Neuron (in vitro differentiated cells): ENCODE data around the gene PHYHIPL.
A peak's percentile ranks its signal among the peaks of the same experiment; 100 is the strongest.

Experiments used
- H2AFZ ChIP-seq: one replicate; pipeline ENCODE4 v1.6.1; 2013; ENCODE audit warnings: low read depth, mild to moderate bottlenecking, inconsistent platforms, low read length, moderate library complexity
- H3K27me3 ChIP-seq: one replicate; pipeline ENCODE4 v1.6.1; 2013; ENCODE audit warnings: low read length; ENCODE audit not compliant: insufficient read depth
- H3K36me3 ChIP-seq: one replicate; pipeline ENCODE4 v1.6.1; 2013; ENCODE audit warnings: low read length; ENCODE audit not compliant: insufficient read depth
- H3K4me1 ChIP-seq: one replicate; pipeline ENCODE4 v1.6.1; 2013; ENCODE audit warnings: low read length; ENCODE audit not compliant: insufficient read depth
- H3K4me3 ChIP-seq: 2 replicates; pipeline ENCODE4 v1.5.1; 2013; ENCODE audit warnings: mild to moderate bottlenecking, low read length, moderate library complexity
- H3K9me3 ChIP-seq: one replicate; pipeline ENCODE4 v1.6.1; 2013; ENCODE audit warnings: low read length

The PHYHIPL gene

GRCh38 chr10:59172567-59172966 lies 3.9 kb upstream of the PHYHIPL start:
- H3K4me3 ChIP-seq = no peak overlapping the region
- peaks cover 7% of the 10 kb centered on the region for H3K4me1 ChIP-seq
- no peaks in the 10 kb centered on the region for H3K36me3 ChIP-seq
- no peaks in the 10 kb centered on the region for H3K27me3 ChIP-seq
- no peak overlapping the region for H2AFZ ChIP-seq
- H3K9me3 ChIP-seq = no peaks in the 10 kb centered on the region

- Histone ChIP-seq H3K4me1 (peaks cover 10% of the 10 kb centered on the region), H3K9me3 (no peaks in the 10 kb centered on the region), H3K27me3 (no peaks in the 10 kb centered on the region), H3K4me3 (no peak overlapping the region), H3K36me3 (no peaks in the 10 kb centered on the region), H2AFZ (no peak overlapping the region)
Measured at GRCh38 chr10:59173414-59173813, 3.0 kb upstream of the PHYHIPL start.

- peak overlapping the region; percentile 89 for H3K4me3 ChIP-seq
- no peaks in the 10 kb centered on the region for H3K36me3 ChIP-seq
- H3K4me1 ChIP-seq = peaks cover 10% of the 10 kb centered on the region
- no peaks in the 10 kb centered on the region for H3K9me3 ChIP-seq
- H3K27me3 ChIP-seq = no peaks in the 10 kb centered on the region
- peak overlapping the region; percentile 40 for H2AFZ ChIP-seq
Measured at GRCh38 chr10:59175538-59176240, 754 bp upstream of the PHYHIPL start.

GRCh38 chr10:59177031-59177797 lies 771 bp downstream of the PHYHIPL start:
- Histone ChIP-seq H3K4me3 (peak overlapping the region; percentile 89), H3K9me3 (no peaks in the 10 kb centered on the region), H3K4me1 (peaks cover 10% of the 10 kb centered on the region), H3K36me3 (no peaks in the 10 kb centered on the region), H2AFZ (peak overlapping the region; percentile 40), H3K27me3 (no peaks in the 10 kb centered on the region)

DNA sequence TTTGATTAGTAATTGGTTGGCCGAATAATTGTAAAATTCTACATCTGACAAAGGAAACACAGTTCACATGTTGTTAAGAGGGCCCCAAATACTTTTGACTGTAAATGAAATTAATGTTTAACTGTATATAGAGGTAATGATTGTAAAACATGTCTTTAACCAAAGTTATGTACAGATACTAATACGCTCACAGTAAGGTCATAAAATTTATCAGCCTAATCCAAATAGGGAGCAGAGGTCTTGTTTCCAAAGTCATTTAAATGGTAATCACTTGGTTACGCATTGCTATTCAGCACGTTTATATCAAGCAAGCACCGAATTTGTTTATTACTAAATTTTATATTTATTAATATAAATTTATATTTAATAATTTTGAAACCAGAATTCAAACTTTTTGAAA lies 1.4 kb downstream of the PHYHIPL start:
- Histone ChIP-seq H3K4me1 (peaks cover 10% of the 10 kb centered on the region), H2AFZ (no peak overlapping the region), H3K4me3 (peak overlapping the region; percentile 89), H3K9me3 (no peaks in the 10 kb centered on the region), H3K36me3 (no peaks in the 10 kb centered on the region), H3K27me3 (no peaks in the 10 kb centered on the region)

DNA sequence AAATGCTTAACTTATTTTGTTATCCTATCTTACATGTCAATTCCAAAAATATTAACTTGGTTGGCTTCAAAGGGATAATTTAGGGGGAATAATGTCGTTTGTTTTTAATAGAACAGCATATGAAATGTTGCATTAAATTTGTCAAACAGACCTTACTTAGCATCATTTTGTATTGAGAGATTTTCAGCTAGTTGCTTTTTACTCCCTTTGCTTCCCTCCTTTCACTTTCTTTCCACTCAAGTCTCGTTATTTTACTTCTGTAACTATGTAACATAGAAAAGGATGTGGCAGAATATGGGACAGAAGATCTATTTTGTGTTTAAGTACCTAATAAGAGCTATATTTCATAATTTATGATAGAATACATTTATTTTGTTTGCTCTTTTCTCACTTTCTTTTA lies 2.6 kb downstream of the PHYHIPL start:
- Histone ChIP-seq H3K9me3 (no peaks in the 10 kb centered on the region), H2AFZ (no peak overlapping the region), H3K27me3 (no peaks in the 10 kb centered on the region), H3K4me1 (peaks cover 10% of the 10 kb centered on the region), H3K4me3 (peak overlapping the region; percentile 89), H3K36me3 (no peaks in the 10 kb centered on the region)

GRCh38 chr10:59180689-59181270 lies 4.3 kb downstream of the PHYHIPL start:
- no peaks in the 10 kb centered on the region for H3K9me3 ChIP-seq
- no peaks in the 10 kb centered on the region for H3K27me3 ChIP-seq
- no peak overlapping the region for H2AFZ ChIP-seq
- H3K4me3 ChIP-seq = no peak overlapping the region
- peaks cover 4% of the 10 kb centered on the region for H3K4me1 ChIP-seq
- H3K36me3 ChIP-seq = no peaks in the 10 kb centered on the region

GRCh38 chr10:59181668-59182067 lies 5.2 kb downstream of the PHYHIPL start:
- Histone ChIP-seq H3K4me1 (peaks cover 4% of the 10 kb centered on the region), H2AFZ (no peak overlapping the region), H3K4me3 (no peak overlapping the region), H3K27me3 (no peaks in the 10 kb centered on the region), H3K9me3 (no peaks in the 10 kb centered on the region), H3K36me3 (no peaks in the 10 kb centered on the region)

GRCh38 chr10:59190332-59190731 lies 13.9 kb downstream of the PHYHIPL start:
- H3K36me3 ChIP-seq = no peaks in the 10 kb centered on the region
- no peaks in the 10 kb centered on the region for H3K9me3 ChIP-seq
- no peaks in the 10 kb centered on the region for H3K27me3 ChIP-seq
- H2AFZ ChIP-seq = no peak overlapping the region
- H3K4me3 ChIP-seq = no peak overlapping the region
- no peaks in the 10 kb centered on the region for H3K4me1 ChIP-seq

- Histone ChIP-seq H3K9me3 (peaks cover 3% of the 10 kb centered on the region), H2AFZ (no peak overlapping the region), H3K4me3 (no peak overlapping the region), H3K27me3 (no peaks in the 10 kb centered on the region), H3K4me1 (no peaks in the 10 kb centered on the region), H3K36me3 (no peaks in the 10 kb centered on the region)
Measured at GRCh38 chr10:59206204-59206720, 29.8 kb downstream of the PHYHIPL start.

- Histone ChIP-seq H3K27me3 (no peaks in the 10 kb centered on the region), H3K4me1 (no peaks in the 10 kb centered on the region), H3K4me3 (no peak overlapping the region), H3K9me3 (peaks cover 3% of the 10 kb centered on the region), H3K36me3 (no peaks in the 10 kb centered on the region), H2AFZ (no peak overlapping the region)
Measured at GRCh38 chr10:59212301-59212798, 35.9 kb downstream of the PHYHIPL start.

- Histone ChIP-seq H3K9me3 (no peaks in the 10 kb centered on the region), H3K4me3 (no peak overlapping the region), H3K36me3 (no peaks in the 10 kb centered on the region), H3K27me3 (no peaks in the 10 kb centered on the region), H2AFZ (no peak overlapping the region), H3K4me1 (no peaks in the 10 kb centered on the region)
Measured at GRCh38 chr10:59214160-59214559, 37.7 kb downstream of the PHYHIPL start.
